ENCODE measurements around the gene DOCK6. TPM values are rescaled to one million over a fixed set of nuclear protein-coding genes. Genes with fewer than 3 reads are reported as not detected.

DOCK6 gene
- total and polyA plus RNA-seq, 2 of the 13 experiments (the other 11 are each of a cell fraction or from before 2014, with no cell fraction given) = 5.4 to 38.1 TPM

GRCh38 chr19:11256189-11256588, 6.1 kb downstream of the DOCK6 start (continued):
- TF ChIP-seq REST (IDR thresholded peaks at IDR 0.05; ENCODE audit: borderline replicate concordance in 1 of 2, low read depth in 1 of 2, low read length in 2 of 2) (no peak), ZNF569 (CRISPR knock-in tag; IDR thresholded peaks at IDR 0.05; ENCODE audit: borderline replicate concordance) (no peak), ZNF510 (CRISPR knock-in tag; IDR thresholded peaks at IDR 0.05; ENCODE audit: low read depth) (no peak), NR0B2 (CRISPR knock-in tag; IDR thresholded peaks at IDR 0.05) (no peak), SALL1 (CRISPR knock-in tag; IDR thresholded peaks at IDR 0.05) (0 out of 2 replicates have a peak, but pooled peaks have one; percentile 30), ZNF343 (CRISPR knock-in tag; IDR thresholded peaks at IDR 0.05) (no peak), SRSF1 (optimal IDR thresholded peaks at IDR 0.05; ENCODE audit: low read depth, low read length) (no peak), NR1H2 (CRISPR knock-in tag; IDR thresholded peaks at IDR 0.05; ENCODE audit: borderline replicate concordance, low read depth) (no peak), HMG20B (CRISPR knock-in tag; conservative IDR thresholded peaks at IDR 0.05) (no peak), ZNF503 (CRISPR knock-in tag; IDR thresholded peaks at IDR 0.05) (no peak), NONO (IDR thresholded peaks at IDR 0.05) (no peak), NONO (CRISPR knock-in tag; conservative IDR thresholded peaks at IDR 0.05) (no peak), ZNF205 (CRISPR knock-in tag; IDR thresholded peaks at IDR 0.05) (no peak), SATB2 (CRISPR knock-in tag; IDR thresholded peaks at IDR 0.05) (no peak), ISX (CRISPR knock-in tag; conservative IDR thresholded peaks at IDR 0.05) (no peak), JUNB (CRISPR knock-in tag; IDR thresholded peaks at IDR 0.05; ENCODE audit: borderline replicate concordance) (no peak), ZFYVE20 (CRISPR knock-in tag; IDR thresholded peaks at IDR 0.05; ENCODE audit: borderline replicate concordance, low read depth) (no peak), NCOA1 (CRISPR knock-in tag; IDR thresholded peaks at IDR 0.05) (no peak), GATAD2A (CRISPR knock-in tag; IDR thresholded peaks at IDR 0.05) (0 out of 2 replicates have a peak, but pooled peaks have one; percentile 17), FUBP1 (CRISPR knock-in tag; IDR thresholded peaks at IDR 0.05; ENCODE audit: borderline replicate concordance) (no peak), YEATS4 (CRISPR knock-in tag; IDR thresholded peaks at IDR 0.05; ENCODE audit: borderline replicate concordance) (no peak), ZSCAN21 (CRISPR knock-in tag; IDR thresholded peaks at IDR 0.05; ENCODE audit: borderline replicate concordance) (no peak), GABPB1 (CRISPR knock-in tag; IDR thresholded peaks at IDR 0.05) (peak; percentile 25; the same call in 1 of the 2 replicates), ZNF263 (CRISPR knock-in tag; IDR thresholded peaks at IDR 0.05) (peak; percentile 93)

Measured in HepG2 (cell line).